Body of pancreas (tissue), 4 donors: ENCODE results near the gene ZCCHC4.

ENCODE experiments used
- POLR2A ChIP-seq, 3 donors: fragments of 450-650 bp; IDR thresholded peaks; one replicate each; pipeline ENCODE4 v1.6.1; 2016; ENCODE audit warnings: antibody characterized with exemption in 3 of 3, mild to moderate bottlenecking in 2 of 3
- TF ChIP-seq, protein P1 (sequence below), 7 experiments: fragments of 450-650 bp in 4 of 7; fragments of 200-600 bp in 3 of 7; sonication (generic) in 3 of 7; IDR thresholded peaks; one replicate each; pipeline ENCODE4 v1.5.1; 2016 to 2019; ENCODE audit warnings: antibody characterized with exemption in 7 of 7

DNA sequence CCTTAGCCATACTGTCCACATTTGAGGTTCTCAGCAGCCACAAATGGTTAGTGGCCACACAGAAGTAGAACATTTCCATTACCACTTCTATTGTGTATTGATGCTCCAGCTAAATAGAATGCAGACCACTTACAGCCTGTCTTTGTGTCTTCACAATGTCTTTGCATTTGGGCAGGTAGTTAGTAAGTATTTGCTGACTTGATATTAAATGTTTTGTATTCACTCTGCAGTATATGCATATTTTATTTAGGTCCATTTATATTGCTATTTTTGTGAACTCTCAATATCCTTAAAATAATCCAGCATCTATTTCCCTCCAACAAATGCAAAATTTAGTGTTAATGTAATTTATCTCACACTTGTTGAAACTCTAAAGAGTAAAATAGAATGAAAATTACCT lies 91.1 kb downstream of the ZCCHC4 start:
- TF ChIP-seq, protein P1, sequence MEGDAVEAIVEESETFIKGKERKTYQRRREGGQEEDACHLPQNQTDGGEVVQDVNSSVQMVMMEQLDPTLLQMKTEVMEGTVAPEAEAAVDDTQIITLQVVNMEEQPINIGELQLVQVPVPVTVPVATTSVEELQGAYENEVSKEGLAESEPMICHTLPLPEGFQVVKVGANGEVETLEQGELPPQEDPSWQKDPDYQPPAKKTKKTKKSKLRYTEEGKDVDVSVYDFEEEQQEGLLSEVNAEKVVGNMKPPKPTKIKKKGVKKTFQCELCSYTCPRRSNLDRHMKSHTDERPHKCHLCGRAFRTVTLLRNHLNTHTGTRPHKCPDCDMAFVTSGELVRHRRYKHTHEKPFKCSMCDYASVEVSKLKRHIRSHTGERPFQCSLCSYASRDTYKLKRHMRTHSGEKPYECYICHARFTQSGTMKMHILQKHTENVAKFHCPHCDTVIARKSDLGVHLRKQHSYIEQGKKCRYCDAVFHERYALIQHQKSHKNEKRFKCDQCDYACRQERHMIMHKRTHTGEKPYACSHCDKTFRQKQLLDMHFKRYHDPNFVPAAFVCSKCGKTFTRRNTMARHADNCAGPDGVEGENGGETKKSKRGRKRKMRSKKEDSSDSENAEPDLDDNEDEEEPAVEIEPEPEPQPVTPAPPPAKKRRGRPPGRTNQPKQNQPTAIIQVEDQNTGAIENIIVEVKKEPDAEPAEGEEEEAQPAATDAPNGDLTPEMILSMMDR (IDR thresholded peaks at IDR 0.05): no peak
- no peak for TF ChIP-seq POLR2A (IDR thresholded peaks at IDR 0.05)
